Stimulated activated CD8-positive, alpha-beta memory T cell treated with anti-CD3 and anti-CD28 coated beads, Interleukin-4, amount 100 ng/mL, for 24 hours (primary cell): Measurements from ENCODE around the gene MAPRE3.

Source experiments
- DNase-seq: peaks from one replicate; pipeline ENCODE4 v3.0.0-alpha.2; 2020; ENCODE audit warnings: low read depth

The MAPRE3 gene

GRCh38 chr2:26950246-26950645, 20.2 kb upstream of the MAPRE3 start:
- no peak for DNase-seq

DNA sequence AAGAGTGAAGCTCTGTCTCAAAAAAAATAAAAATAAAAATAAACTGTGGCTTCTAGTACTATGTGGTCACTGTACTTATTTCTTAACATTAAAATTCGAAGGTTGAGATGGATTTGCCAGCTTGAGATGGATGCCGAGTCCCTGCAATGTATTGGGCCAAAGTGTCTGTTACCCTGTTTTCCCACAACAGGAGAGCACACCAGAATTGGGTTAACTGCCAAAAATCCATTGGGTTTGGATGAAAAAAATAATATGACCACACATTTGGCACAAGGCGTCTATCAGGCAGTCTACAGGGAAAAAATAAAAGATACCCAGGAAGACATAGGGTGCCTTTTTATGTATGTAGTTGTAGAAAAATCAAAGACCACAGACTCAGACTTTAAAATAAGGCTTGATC, 19.2 kb upstream of the MAPRE3 start:
- DNase-seq = no peak

- no peak for DNase-seq
These were observed 18.1 kb upstream of the MAPRE3 start for GRCh38 chr2:26952374-26952773.

DNA sequence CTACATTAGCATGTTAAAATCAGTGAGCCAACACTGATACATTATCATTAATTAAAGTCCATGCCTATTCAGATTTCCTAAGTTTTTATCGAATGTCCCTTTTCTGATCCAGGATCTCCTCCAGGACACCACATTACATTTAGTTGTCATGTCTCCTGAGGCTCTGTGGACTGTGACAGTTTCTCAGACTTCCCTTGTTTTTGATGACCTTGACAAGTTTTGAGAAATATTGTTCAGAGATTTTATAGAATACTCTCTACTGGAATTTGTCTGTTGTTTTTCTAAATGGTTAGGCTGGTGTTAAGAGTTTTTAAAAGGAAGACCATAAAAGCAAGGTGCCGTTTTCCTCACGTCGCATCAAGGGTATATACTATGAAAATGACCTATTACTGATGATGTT, 16.3 kb upstream of the MAPRE3 start:
- DNase-seq = no peak

DNA sequence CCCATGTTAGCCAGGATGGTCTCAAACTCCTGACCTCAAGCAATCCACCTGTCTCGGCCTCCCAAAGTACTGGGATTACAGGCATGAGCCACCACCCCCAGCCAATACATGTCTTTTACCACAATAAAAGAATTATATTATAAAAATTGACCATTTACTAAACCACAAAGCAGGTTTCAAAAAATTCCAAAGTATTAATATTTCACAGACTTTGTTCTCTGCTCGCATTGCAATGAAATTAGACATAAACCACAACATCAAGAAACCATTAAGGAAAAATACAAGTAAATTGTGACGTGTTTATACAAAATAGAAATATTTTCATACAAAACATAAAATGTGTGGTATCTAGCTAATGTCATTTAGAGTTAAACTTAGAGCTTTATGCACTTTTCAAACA, 13.4 kb upstream of the MAPRE3 start:
- DNase-seq = no peak

- DNase-seq = no peak
These were observed 12.9 kb upstream of the MAPRE3 start for GRCh38 chr2:26957534-26957933.

- no peak for DNase-seq
These were observed 11.1 kb upstream of the MAPRE3 start for GRCh38 chr2:26959331-26959730.

GRCh38 chr2:26964446-26965130, 5.8 kb upstream of the MAPRE3 start:
- DNase-seq = no peak

DNA sequence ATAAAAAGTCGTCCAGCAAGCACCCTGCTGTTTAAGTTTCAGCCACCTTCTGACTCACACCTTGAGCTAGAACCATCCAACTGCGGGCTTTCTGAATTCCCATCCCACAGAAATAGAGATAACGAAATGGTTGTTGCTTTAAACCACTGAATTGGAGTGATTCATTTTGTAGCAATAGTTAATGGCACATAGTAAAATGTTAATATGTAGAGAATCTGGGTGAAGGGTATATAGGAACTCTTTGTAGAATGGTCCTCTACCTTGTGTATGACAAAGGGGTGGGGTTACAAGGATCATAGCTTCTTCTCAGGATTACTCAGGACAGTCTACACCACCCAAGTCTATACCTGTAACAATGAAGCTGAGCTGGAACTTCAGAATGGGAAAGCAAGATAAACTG, 2.4 kb upstream of the MAPRE3 start:
- no peak for DNase-seq

DNA sequence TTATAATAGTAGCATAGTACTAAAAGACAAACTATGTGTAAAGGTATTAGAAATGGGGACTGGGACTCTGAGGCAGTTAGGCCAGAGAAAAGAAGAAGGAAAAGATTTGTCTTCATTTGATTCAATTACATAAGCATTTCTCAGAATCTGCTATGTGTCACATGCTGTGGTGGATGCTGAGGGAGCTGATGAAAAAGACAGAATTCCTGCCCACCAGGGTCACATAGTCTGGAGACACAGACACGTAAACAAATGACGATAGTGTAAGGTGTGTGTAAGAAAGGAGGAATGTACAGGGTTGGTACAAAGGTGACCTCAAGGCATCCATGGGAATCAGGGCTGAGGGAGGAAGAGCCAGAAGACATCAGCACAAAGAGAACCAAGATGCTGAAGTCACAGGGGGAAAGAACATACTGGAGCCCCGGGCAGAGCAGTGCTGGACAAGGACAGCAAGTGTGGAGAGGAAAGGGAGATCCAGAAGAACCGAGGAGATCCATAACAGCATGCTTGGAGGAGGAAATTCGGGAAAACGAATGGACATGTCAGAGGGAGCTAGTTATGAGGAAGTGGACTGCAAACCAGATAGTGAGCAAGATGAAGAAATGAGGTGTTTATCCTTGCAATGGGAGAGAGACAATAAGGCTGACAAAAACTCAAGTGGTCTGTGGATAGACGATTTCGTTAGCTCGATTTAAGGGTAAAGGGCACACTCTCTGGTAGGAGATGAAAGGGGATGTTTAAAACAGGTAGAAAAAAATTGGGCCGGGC, 1.2 kb upstream of the MAPRE3 start:
- DNase-seq = no peak

GRCh38 chr2:26970928-26971627, 641 bp downstream of the MAPRE3 start:
- no peak for DNase-seq

DNA sequence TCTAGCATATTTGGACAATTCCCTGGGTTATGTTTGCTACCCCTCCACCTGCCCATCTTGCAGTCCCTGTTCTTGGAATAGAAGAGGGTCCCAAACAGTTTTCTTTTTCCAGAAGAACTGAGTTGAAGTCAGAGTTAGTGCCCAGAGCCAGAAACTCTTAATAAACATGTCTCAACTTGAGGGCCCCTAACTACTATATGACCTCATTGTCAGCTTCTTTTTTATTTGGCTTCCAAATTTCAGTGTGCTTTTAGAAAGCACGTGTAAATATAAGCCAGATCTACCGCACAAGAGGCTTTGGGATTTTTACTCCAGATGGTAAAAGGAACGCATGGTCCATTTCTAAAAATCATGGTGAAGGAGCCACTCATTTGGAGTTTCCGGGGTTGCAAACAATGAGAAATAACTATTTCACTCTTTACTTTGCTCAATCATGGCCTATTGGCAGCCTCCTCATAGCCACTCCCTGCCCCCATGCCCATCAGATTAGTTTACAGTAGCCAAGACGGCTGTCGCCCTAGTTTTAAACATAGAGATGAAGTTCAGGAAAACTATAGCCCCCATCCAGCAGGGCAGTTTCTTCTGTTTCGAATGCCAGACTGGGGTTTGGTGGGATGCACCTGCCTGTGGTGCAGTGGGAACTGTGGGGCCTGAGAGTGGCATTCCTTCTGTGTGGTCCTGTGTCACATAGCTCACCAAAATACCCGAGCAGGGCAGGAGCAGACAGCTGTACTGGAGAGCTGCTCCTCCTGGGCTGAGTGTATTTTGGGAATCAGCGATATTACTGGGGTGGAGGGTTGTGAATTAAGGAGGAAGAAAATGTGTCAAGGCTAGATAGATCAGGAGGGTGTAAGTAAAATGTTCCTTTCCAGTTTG, 1.7 kb downstream of the MAPRE3 start:
- no peak for DNase-seq

GRCh38 chr2:26974352-26974751, 3.9 kb downstream of the MAPRE3 start:
- no peak for DNase-seq

DNA sequence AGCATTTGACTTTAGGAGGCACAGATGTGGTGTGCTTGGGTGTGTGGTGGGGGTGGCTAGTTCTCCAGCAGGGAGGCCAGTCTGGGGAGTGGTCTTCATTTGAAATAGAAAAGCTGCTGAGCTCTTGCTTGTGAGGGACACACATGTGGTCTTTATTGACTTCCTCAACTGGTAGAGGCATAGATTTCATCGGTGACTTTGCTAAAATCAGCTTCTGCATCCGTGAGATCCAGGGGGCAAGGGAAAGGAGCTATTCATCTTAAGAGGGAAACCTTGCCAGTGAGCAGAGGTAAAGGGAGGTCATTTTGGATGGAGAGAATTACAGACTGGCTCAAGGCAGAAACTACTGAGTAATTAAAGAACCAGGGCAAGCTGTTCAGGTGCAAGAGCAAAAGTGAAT, 4.7 kb downstream of the MAPRE3 start:
- DNase-seq = no peak

DNA sequence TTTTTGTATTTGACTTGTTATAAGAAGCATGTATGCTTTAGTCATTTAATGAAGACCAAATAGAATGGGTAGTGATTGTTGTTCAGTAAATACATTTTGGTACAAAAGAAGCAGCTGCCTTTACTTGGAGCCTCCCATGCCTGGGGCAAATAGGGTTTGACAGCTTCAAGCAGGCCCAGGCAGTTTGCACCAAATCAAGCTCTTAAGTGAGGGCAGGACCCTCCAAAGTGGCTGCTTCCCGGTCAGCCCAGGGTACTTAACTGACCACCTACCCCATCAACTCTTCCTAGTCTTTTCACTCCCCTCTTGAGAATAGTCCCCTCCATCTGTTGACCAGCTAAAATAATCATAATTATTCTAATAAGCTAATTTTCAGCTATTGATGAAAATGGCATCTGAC, 5.2 kb downstream of the MAPRE3 start:
- DNase-seq = no peak

GRCh38 chr2:26976237-26976636, 5.8 kb downstream of the MAPRE3 start:
- no peak for DNase-seq

DNA sequence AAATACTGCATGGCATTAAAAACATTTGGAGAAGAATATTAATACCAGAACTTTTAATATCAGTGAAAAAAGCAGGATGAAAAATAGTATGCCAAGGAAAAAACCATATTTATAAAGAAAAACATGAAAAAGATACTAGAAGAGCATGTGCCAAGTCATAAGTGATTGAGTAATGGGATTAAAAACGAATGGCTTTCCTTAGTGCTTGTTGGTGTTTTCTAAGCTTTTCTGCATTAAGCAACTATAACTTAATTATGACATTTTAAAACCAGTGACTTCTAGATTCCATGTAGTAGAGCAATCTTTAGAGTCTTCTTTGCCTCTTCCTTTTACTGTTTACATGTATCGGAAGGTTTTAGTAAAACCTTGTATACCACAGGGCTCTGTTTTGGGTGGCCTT, 6.6 kb downstream of the MAPRE3 start:
- no peak for DNase-seq

GRCh38 chr2:26978061-26978596, 7.7 kb downstream of the MAPRE3 start:
- no peak for DNase-seq

DNA sequence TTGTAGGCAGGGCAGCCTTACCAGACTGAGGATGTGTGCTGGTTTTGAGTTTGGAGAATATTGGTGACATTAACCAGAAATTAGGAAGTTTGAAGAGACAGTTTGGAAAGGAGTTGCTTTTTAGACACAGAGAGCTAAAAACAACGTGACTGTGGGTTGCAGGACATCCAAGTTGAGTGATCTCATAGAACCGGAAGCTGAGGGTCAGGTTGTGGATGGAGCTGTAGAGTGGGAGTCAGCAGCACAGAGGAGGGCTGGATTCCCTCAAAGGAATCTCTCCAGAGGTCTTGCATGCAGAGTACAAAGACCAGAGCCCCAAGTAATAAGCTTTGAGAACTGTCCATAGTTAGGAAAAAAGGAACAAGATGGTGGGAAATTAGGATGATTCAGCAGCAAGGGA, 9.3 kb downstream of the MAPRE3 start:
- no peak for DNase-seq

GRCh38 chr2:26980971-26981370, 10.5 kb downstream of the MAPRE3 start:
- DNase-seq = no peak

DNA sequence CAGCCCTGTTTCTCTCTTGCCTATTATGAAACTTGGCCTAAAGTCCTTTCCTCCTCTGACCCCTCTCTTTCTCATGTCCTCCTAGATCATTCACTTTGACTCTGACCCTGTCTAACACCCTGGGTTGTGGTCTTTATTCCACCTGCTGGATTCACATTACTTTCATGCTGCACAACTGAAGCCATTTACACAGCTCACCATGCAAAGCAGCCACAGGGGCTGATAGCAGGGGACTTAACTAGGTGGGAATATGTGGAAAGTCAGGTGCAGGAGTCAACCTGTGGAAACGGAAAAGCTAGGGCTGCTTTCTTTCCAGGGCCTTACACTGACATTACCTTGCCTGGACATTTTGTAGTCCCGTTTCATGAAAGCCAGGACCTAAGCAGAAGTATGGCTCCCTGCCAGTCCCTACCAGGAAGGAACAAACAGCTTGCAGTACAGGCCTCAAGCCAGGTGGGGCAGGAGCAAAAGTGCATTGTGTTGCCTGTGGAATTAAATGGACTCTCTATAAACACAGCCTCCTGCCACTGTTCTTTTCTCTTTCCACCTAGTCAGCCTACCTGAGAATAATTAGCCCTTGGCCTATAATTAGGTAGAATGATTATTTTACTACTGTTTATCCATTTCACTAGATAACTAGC, 11.8 kb downstream of the MAPRE3 start:
- no peak for DNase-seq
